Liver (tissue), 9 donors: Measurements from ENCODE around the gene ATR. TPM values are rescaled to one million over a fixed set of nuclear protein-coding genes. Genes with fewer than 3 reads are reported as not detected.

Source experiments
- DNase-seq: peaks from one replicate; pipeline ENCODE4 v3.0.0-alpha.2; 2017; ENCODE audit warnings: low spot score
- H3K27ac ChIP-seq, 2 donors: one replicate each; pipeline ENCODE4 v1.7.0; 2013; ENCODE audit warnings: inconsistent platforms in 2 of 2, low read length in 2 of 2, control low read depth in 1 of 2, low read depth in 1 of 2, mild to moderate bottlenecking in 1 of 2
- H3K27me3 ChIP-seq, 4 donors: one replicate each; pipeline versions ENCODE4 v1.6.1 to v1.7.0; 2013; ENCODE audit warnings: low read length in 3 of 4, inconsistent platforms in 1 of 4, mild to moderate bottlenecking in 1 of 4, moderate library complexity in 1 of 4; ENCODE audit not compliant: control insufficient read depth in 4 of 4, insufficient read depth in 4 of 4
- H3K36me3 ChIP-seq, 4 donors: one replicate each; pipeline versions ENCODE4 v1.6.1 to v1.7.0; 2013; ENCODE audit warnings: low read length in 3 of 4, mild to moderate bottlenecking in 3 of 4, low read depth in 1 of 4, moderate library complexity in 1 of 4; ENCODE audit not compliant: control insufficient read depth in 4 of 4, insufficient read depth in 3 of 4
- H3K4me1 ChIP-seq, 4 donors: one replicate each; pipeline versions ENCODE4 v1.6.1 to v1.7.0; 2013; ENCODE audit warnings: low read length in 3 of 4, mild to moderate bottlenecking in 3 of 4, moderate library complexity in 1 of 4; ENCODE audit not compliant: control insufficient read depth in 4 of 4, insufficient read depth in 4 of 4
- H3K4me3 ChIP-seq, 3 donors: one replicate each; pipeline versions ENCODE4 v1.6.1 to v1.7.0; 2013; ENCODE audit warnings: low read length in 3 of 3, control low read depth in 1 of 3, low read depth in 1 of 3, mild to moderate bottlenecking in 1 of 3
- H3K9ac ChIP-seq, 2 donors: one replicate each; pipeline ENCODE4 v1.7.0; 2013; ENCODE audit warnings: low read length in 2 of 2, mild to moderate bottlenecking in 2 of 2, moderate library complexity in 2 of 2, control low read depth in 1 of 2, low read depth in 1 of 2
- H3K9me3 ChIP-seq, 4 donors: one replicate each; pipeline versions ENCODE4 v1.6.1 to v1.7.0; 2013; ENCODE audit warnings: low read length in 3 of 4; ENCODE audit not compliant: control insufficient read depth in 4 of 4
- ATF3 ChIP-seq: IDR thresholded peaks from 2 replicates; pipeline ENCODE4 v1.6.1; 2016; ENCODE audit warnings: antibody characterized with exemption
- EGR1 ChIP-seq, 2 donors: IDR thresholded peaks; 2 replicates each; pipeline ENCODE4 v1.6.1; 2016 to 2018; ENCODE audit warnings: antibody characterized with exemption in 2 of 2, low read depth in 2 of 2
- FOXA1 ChIP-seq: IDR thresholded peaks from 2 replicates; pipeline ENCODE4 v1.6.1; 2016; ENCODE audit warnings: antibody characterized with exemption
- FOXA2 ChIP-seq: IDR thresholded peaks from 2 replicates; pipeline ENCODE4 v1.6.1; 2016; ENCODE audit warnings: antibody characterized with exemption
- GABPA ChIP-seq, 2 donors: IDR thresholded peaks in 1 of 2; conservative IDR thresholded peaks in 1 of 2; 2 replicates each; pipeline ENCODE4 v1.6.1; 2016; ENCODE audit warnings: antibody characterized with exemption in 2 of 2, mild to moderate bottlenecking in 1 of 2, moderate library complexity in 1 of 2
- HNF4A ChIP-seq, 2 donors: conservative IDR thresholded peaks; 2 replicates each; pipeline ENCODE4 v1.6.1; 2016; ENCODE audit warnings: antibody characterized with exemption in 2 of 2, mild to moderate bottlenecking in 2 of 2
- HNF4G ChIP-seq: IDR thresholded peaks from 2 replicates; pipeline ENCODE4 v1.6.1; 2016; ENCODE audit warnings: antibody characterized with exemption
- JUND ChIP-seq, 2 donors: IDR thresholded peaks; 2 replicates each; pipeline ENCODE4 v1.6.1; 2016; ENCODE audit warnings: antibody characterized with exemption in 2 of 2
- MAX ChIP-seq: IDR thresholded peaks from 2 replicates; pipeline ENCODE4 v1.6.1; 2016; ENCODE audit warnings: antibody characterized with exemption
- NR2F2 ChIP-seq: IDR thresholded peaks from 2 replicates; pipeline ENCODE4 v1.6.1; 2016; ENCODE audit warnings: antibody characterized with exemption
- REST ChIP-seq: IDR thresholded peaks from 2 replicates; pipeline ENCODE4 v1.6.1; 2016; ENCODE audit warnings: antibody characterized with exemption, mild to moderate bottlenecking
- RXRA ChIP-seq, 2 donors: IDR thresholded peaks; 2 replicates each; pipeline ENCODE4 v1.6.1; 2017 to 2018; ENCODE audit warnings: antibody characterized with exemption in 2 of 2, mild to moderate bottlenecking in 1 of 2
- SP1 ChIP-seq: IDR thresholded peaks from 2 replicates; pipeline ENCODE4 v1.6.1; 2018; ENCODE audit warnings: antibody characterized with exemption, mild to moderate bottlenecking
- TAF1 ChIP-seq: conservative IDR thresholded peaks from 2 replicates; pipeline ENCODE4 v1.6.1; 2016; ENCODE audit warnings: antibody characterized with exemption, mild to moderate bottlenecking
- YY1 ChIP-seq: IDR thresholded peaks from 2 replicates; pipeline ENCODE4 v1.6.1; 2016; ENCODE audit warnings: antibody characterized with exemption, mild to moderate bottlenecking
- ZBTB33 ChIP-seq: IDR thresholded peaks from 2 replicates; pipeline ENCODE4 v1.6.1; 2016; ENCODE audit warnings: antibody characterized with exemption
- WGBS: extraction: QIAGEN DNeasy Blood & Tissue Kit; methylation state at CpG from one replicate; pipeline ENCODE4 v1.1.7; 2013; 5-methylcytosine and 5-hydroxymethylcytosine counted together
- polyA plus RNA-seq, 2 donors: library from polyadenylated mRNA; stranded (reverse) in 1 of 2; unstranded in 1 of 2; fragments of 200-250 nt in 1 of 2; fragments of >200 nt in 1 of 2; fragmentation: Nextera tagmentation in 1 of 2; extraction: Ambion mirVana in 1 of 2; gene quantifications; one replicate each; pipeline versions ENCODE4 v1.2.1 to v1.2.3, GENCODE V29; 2013 to 2015
- total RNA-seq, 2 donors: library from RNA; depleted of rRNA; stranded (reverse); fragments of >200 nt; gene quantifications; one replicate each; pipeline ENCODE4 v1.2.3, GENCODE V29; 2014
- TF ChIP-seq, protein P1 (sequence below): fragments of 150-350 bp; IDR thresholded peaks from 2 replicates; pipeline ENCODE4 v1.5.1; 2017; ENCODE audit warnings: improper control_type of control experiment, low read depth, low read length; ENCODE audit not compliant: missing input control
- donor health status: healthy.
- donor health status: healthy.
- donor health status: healthy.
- donor health status: healthy.
- donor health status: healthy.

The ATR gene
- total and polyA plus RNA-seq, 4 donors, result 5.0 to 21.5 (median 12.1) TPM

- Histone ChIP-seq H3K9ac (no peak overlapping the region), H3K36me3 (no peaks in the 10 kb centered on the region), H3K27ac (no peak overlapping the region), H3K9me3 (no peaks in the 10 kb centered on the region), H3K4me1 (peaks cover 0 to 1% (median 0%) of the 10 kb centered on the region in 4 donors), H3K27me3 (no peaks in the 10 kb centered on the region), H3K4me3 (no peak overlapping the region)
- 80% methylated on average over 2 of the region's 2 CpGs for WGBS
- DNase-seq, result no peak
- no peak for TF ChIP-seq ATF3
- no peak for TF ChIP-seq FOXA1
- TF ChIP-seq NR2F2, result no peak
- no peak for TF ChIP-seq SP1
- TF ChIP-seq GABPA (IDR thresholded peaks at IDR 0.05 in 1 of 2, conservative IDR thresholded peaks at IDR 0.05 in 1 of 2), result no peak
- TF ChIP-seq ZBTB33, result no peak
- TF ChIP-seq MAX, result no peak
- TF ChIP-seq HNF4A (conservative IDR thresholded peaks at IDR 0.05), result no peak
- TF ChIP-seq EGR1 (IDR thresholded peaks at IDR 0.05; ENCODE audit: low read depth in 2 of 2), result no peak
- no peak for TF ChIP-seq JUND (IDR thresholded peaks at IDR 0.05)
- TF ChIP-seq FOXA2, result no peak
- TF ChIP-seq REST, result no peak
- TF ChIP-seq YY1, result no peak
- TF ChIP-seq, protein P1, sequence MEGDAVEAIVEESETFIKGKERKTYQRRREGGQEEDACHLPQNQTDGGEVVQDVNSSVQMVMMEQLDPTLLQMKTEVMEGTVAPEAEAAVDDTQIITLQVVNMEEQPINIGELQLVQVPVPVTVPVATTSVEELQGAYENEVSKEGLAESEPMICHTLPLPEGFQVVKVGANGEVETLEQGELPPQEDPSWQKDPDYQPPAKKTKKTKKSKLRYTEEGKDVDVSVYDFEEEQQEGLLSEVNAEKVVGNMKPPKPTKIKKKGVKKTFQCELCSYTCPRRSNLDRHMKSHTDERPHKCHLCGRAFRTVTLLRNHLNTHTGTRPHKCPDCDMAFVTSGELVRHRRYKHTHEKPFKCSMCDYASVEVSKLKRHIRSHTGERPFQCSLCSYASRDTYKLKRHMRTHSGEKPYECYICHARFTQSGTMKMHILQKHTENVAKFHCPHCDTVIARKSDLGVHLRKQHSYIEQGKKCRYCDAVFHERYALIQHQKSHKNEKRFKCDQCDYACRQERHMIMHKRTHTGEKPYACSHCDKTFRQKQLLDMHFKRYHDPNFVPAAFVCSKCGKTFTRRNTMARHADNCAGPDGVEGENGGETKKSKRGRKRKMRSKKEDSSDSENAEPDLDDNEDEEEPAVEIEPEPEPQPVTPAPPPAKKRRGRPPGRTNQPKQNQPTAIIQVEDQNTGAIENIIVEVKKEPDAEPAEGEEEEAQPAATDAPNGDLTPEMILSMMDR, result no peak
- TF ChIP-seq RXRA (IDR thresholded peaks at IDR 0.05), result no peak
- TF ChIP-seq TAF1, result no peak
- no peak for TF ChIP-seq HNF4G
Observed at GRCh38 chr3:142622405-142622804, 43.9 kb upstream of the ATR start.
